ENCODE measurements around the gene HCN3.

HCN3 gene

DNA sequence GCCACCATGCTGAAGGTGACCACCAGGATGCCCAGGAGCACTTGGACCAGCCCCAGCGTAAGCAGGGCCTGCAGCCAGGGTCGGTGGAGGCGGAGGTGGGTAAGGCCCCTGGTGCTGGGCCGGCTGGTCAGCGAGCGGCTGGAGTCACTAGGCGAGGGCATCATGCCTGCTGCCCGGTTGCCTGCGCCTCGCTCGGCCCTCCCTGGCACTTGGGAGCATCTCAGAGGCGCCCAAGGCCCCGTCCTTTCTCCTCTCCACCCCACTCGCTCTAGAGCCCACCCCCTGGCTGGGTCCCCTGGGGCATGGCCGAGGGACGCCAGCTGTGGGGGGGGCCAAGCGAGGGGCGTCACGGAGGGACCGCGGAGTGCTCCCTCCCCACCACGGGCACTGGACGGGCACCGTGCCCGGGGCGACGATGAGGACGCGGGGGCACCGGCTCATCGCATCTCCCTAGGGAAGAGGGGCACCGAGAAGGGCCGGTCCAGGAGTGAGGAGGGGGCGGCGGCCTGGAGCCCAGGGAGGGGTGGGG lies 22.5 kb upstream of the HCN3 start:
- DNase-seq, result peak; percentile 64

DNA sequence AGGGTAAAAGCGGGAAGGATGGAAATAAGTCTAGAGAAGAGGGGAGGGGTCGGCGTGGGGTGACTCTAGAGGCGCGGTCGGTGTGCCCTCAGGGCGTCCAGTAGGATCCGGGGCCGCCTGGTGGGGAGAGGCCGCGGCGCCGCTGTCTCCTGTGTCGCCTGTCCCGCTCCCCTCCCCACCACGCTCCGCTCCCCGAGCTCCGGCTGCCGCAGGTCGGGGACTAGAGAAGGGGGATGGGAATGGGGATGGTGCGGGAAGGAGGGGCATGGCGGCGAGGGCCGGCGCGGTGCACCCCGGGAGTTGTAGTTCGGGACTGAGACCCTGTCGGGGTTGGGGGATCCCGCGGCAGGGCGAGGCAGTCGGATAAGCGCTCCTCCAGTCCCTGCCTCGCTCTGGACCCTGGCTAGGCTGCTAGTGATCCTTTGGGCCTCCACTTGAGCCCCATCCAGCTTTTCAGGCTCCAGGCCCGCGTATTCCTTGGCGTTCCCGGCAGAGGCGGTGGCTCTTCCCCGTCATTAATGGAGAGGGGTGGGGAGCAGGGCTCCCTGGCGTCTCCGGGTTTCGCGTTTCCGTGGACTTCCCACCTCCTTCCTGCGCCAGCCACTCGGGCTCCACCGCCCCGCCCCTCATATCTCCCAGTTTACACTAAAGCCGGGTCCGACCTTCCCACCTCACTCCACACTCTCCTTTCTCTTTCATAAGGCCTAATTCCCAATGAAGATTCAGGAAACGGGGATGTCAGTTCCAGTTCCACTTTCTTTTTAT lies 21.8 kb upstream of the HCN3 start, which contains the start of gene ENTREP3:
Gene ENTREP3 (minus strand): TSS at position 241 of the 765 bp plus-strand sequence. CDS start 606 bp downstream, outside the sequence.
- peak; percentile 96 for DNase-seq

DNA sequence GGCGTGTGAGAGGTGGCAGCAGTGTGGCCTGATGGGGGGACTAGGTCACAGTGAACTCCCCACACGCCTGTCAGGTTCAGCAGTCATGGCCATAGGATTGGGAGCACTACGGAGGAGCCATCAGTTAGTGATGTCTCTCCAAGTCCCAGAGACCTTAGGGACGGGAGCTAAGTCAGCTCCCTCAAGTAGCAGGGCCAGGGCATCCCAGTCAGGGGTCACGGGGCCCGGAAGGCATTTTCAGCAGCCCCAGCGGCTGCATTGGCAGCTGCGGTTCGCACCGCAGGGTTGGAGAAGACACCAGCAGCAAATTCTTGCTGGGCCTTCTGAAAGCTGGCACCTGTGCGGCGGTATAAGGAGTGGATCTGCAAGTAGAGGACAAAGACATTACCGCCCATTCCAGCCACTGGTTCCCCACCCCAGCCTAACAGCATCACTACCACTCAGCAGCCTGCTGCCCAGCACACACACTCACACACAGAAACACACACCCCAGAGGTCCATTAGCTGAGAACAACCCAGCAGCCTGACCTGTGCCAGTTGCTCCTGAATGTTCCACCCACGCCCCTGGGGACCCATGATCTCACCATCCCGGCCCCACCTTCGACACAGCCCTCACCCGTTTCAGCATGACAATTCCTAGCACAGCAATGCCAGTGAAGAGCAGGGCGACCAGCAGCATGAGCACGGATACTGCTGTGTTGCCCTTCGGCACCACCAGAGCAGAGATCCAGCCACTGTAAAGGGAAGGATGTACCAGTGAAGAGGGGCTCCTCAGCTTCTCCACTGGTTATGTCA lies 21.0 kb upstream of the HCN3 start:
- DNase-seq, result no peak

DNA sequence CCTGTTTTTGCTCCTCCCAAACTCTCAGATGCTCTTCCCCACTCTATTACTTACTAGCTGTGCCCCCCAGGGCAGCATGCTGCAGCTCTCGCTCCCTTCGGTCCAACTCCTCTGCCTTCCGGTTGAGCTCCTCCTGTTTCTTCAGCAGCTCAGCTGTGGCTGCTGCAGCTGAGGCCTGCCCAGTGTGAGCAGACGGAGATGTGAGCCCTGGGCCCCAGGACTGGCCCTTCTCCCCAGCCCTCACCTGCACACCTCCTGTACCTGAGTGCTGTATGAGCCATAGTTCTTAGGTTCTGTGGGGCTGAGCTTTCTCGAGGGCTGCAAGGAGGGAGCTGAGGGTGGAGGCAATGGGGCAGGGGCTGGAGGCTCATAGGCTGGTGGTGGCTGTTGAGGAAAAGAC lies 17.0 kb upstream of the HCN3 start:
- no peak for DNase-seq

DNA sequence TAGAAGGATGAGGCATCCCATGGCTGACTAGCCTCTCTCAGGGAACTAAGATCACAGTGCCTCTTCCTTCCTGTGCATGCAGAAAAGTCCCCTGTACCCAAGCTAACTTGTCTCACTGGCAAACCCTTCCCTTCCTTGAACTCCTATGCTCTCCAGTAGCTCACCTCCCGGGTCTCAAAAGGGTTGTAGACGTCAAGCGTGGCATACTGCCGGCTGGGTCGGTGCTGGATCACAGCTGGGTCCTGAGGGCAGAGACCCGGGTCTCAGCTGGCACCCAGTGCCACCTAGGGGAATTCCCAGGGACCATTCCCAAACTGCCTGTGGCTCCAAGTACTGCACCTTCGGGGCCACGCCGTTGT lies 15.8 kb upstream of the HCN3 start:
- no peak for DNase-seq

DNA sequence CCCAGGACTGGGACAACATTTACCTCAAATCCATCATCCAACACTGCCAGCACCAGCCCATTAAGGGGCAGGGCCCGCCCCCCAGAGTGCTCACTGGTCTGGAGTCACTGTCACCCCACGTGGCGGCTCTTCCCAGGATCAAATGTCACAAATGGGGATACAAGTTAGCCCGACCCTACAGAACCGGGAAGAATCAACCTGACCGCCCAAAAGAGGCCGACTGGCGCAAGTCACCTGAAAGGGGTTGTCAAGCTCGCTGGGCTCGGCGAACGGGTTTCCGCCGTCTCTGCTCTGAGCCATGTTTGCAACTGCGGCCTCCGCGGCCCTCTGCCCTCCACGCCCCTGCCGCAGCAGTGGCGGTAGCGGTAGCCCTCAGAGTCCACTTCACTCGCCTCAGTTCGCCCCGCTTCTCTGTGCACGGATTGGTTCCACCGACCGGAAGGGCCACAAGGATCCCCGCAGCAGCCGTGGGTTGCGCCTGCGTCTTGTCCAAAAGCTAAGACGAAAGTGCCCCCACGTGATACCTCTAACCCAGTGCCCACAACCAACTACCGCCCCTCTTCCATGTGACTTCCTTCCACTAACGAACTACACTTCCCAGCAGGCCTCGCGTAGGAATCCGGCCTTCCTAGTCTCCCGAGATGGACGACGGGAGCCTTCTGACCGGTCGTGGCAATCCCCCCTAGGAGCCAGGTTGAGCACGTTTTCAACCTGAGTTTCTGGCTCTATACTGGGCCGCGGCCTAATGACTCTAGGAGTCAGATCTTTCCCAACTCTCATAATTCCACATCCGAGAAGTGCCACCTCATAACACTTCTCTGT lies 15.2 kb upstream of the HCN3 start, which contains the start of gene SCAMP3:
Gene SCAMP3 (minus strand): TSS at position 509 of the 822 bp plus-strand sequence. CDS start 209 bp downstream, at position 300.
- peak; percentile 94 for DNase-seq

DNA sequence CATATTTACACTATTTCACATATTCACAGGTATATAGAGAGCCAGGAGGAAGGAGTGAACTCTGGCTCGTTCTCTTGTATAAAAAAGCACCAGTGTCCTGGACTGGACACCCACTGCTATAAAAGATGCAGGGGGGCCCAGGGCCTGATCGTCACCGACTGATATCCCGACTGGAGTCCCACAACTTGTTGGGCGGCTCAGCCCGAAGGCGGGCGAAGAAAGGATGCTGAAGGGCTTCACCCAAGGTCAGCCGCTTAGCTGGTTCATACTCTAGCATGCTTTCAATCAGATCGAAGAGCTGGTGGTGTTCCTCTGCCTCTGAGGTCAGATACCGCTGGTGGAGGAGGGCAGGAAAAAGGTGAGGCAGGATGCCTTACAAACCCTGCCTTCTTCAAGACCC lies 14.2 kb upstream of the HCN3 start:
- DNase-seq, result no peak

DNA sequence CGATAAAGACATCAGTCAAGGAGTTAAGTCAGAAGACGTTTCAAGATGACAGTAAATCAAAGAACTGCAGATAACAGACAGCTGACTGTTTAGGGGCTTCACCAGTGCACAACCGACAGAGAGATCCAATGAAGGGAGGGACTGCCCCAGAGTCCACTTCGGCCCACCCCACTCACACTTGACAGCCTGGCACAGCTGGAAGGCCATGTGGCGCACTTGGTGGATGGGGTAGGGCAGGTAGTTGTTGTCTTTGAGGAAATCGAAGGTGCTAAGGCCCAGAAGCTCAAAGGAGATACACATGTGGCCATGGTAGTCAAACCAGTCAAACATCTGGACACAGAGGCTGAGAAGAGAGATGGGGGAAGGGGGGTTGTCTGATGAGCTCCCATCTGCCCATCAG lies 10.7 kb upstream of the HCN3 start:
- no peak for DNase-seq

DNA sequence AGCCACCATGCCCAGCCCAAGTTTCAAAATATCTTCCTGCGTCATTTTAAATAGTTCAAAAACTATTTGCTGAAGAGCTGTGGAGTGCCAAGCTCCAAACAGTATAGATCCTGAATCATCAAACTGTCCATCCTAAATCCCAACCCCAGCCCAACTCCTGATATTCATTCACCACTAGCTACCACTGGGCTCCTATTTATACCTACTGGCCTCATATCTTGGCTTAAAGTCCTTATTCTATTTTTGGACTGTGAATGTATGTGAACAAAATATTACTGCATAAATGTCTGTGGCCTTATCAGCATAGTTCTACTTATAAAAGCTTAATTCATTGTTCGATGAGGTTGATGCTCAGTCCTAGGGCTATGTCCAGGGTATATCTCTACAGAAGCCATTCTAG lies 9.9 kb upstream of the HCN3 start:
- no peak for DNase-seq

DNA sequence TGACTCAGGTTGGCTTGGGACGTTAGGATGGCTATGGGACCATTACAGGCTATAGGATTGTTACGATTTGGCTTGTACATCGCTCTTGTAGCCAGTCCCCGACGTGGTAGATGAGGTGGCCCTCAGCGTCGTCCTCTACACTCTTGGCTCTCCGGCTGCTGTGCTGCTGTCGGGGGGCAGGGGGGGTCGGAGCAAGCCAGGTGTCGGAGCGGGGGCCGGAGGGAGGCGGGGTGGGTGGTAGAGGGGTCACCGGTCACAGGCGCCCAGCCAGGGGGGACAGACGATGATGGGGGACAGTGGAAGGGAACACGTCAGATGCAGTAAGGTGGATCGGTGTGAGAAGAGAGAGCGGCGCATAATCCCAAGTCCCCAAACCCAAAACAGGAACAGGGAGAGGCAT lies 8.6 kb upstream of the HCN3 start:
- DNase-seq, result no peak

DNA sequence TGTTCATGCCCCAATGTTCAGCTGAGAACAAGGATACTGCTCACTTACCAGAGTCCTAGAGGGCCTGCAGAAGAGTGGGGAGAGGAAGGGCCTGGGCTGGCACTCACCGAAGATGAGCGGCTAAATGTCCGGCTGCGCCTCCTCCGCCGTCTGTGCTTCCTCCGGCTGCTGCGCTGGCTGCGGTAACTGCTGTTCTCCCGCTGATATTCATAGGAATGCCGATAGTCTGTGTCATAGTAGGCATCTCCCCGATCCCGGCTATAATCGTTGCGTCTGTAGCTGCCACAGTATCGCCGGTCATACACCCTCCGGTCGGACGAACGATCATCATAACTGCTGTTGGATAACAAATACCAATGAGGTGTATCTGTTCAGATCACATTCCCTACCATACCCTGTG lies 7.9 kb upstream of the HCN3 start:
- no peak for DNase-seq

DNA sequence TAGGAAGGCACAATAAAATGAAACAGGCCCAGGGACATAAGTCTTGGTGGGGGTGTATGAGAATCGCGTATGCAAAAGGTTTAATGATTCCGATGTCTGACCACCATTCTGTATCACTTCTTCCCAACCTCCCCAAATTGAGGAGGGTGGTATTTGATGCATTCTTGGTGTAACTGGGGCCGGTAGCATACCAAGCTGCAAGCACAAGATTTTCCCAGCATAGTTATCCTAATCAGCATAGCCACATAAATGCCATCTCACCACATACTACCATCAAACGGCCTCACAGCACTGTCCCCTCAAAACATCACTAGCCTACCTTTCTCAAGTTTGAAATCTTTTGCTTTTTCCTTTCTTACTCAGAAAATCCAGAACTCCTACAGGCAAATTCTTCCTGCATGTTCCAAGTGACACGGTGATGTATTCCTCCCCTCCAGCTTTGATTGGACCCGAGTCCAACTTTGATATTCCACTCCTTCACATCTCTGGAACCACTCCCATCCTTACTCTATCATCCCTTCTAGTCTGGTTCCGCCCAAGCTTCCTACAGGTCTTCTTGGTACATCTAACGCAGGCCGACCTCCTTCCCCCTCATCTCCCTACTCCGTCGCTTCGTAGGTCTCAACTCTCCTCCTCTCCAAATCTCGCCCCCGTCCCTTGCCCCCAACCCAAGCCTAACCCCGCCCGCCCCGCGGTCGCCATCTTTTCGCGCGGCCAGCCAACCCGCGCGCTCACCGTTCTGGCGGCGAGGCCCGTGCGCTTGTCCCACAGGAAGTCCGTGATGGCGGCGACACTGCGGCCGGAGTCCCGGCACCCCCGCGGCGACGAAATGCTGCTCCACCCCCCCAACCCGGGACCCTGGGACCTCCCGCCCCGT lies 4.6 kb upstream of the HCN3 start:
- no peak for DNase-seq

DNA sequence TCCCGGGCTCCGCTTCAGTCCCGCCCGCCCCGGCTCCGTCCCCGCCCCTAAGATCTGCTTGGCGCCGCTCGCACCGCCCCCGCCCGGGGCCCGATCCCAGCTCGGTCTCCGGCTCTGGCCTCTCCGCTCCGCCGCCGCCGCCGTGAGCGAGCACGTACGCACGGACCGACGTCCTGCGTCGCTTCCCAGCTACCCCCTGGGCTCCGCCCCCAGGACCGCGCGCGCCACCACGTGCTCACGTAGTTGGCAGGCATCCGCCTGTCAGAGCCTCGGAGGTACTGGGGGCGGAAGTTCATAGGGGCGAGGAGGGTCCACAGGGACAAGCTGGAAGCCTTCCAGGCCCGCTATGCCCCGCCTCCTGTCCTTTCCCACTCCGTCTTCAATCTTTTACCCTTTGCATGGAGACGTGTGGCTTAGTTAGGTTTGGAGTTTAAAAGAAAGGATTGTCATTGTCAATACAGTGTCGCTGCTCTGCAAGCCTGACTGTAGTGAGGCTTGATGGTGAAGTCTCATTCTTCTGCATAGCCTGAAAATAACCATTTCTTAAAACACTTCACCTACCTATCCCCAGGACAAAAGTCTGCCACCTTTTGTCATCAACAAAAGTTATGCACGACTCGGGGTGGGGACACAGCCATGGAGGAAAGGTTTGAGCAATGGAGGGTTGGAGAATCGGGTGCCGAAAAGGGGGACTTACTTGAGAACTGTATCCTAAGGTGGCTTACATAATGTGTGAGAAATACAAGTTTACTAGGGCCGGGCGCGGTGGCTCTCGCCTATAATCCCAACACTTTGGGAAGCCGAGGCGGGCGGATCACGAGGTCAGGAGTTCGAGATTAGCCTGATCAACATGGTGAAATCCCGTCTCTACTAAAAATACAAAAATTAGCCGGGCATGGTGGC lies 3.7 kb upstream of the HCN3 start, which contains the start of gene CLK2:
Gene CLK2 (minus strand): TSS at position 162 of the 903 bp plus-strand sequence. CDS start 2,527 bp downstream, outside the sequence.
- DNase-seq, result peak; percentile 93

DNA sequence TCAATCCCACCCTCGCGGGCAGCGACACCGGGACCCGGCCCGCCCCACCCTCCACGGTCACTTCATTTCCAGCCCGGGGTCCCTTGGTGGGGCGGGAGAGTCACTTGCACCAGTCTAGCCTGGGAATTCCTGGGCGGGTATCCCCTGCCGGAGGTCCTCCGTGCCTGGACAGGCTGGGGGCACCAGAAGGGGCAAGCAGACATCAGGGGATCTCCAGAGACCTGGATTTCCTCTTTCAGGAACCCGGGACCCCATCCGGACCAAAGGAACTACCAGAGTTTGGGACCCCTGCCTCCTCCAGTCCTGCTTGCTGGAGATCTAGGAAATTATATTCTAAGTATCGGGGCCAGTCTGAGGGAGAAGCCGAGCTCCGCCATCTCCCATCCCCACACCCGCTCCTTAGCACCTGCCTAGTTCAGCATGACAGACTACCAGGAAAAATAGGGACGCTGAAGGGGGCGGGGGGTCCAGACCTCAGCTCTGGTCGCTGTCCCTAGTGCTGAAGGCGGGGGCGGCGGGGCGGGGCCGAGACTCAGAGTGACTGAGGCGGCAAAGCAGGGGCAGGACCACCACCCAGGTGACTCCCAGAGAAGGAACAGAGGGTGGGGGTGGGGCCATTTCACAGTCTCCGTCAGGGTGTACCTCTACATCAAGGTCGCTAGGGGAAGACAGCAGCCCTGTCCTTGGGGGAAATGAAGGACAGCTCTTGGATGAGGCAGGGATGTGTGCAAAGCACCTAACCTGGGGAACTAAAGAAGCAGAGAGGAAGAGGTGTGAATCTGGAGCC lies 832 bp downstream of the HCN3 start:
- DNase-seq, result peak; percentile 74

DNA sequence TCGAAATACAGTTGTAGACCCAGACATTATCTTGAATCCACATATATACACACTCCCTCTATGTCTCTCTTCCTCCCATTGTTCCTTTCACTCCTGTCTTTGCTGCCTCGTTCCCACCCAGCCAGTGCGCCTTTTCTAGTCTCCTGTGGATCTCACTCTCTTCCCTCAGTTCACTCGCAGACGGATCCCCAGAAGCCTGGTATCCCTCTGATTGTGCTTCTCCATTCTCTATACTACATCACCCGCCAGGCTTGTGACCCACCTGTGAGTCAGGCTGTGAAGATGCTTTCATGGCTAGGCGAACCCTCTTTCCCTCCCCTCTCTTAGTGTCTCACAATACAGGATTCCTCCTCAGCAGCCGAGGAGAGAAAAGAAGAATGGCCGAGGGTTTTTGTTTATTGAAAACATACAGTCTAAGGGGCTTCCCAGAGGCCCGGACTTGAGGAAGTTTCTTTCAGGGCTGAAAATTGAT lies 1.5 kb downstream of the HCN3 start:
- no peak for DNase-seq

DNA sequence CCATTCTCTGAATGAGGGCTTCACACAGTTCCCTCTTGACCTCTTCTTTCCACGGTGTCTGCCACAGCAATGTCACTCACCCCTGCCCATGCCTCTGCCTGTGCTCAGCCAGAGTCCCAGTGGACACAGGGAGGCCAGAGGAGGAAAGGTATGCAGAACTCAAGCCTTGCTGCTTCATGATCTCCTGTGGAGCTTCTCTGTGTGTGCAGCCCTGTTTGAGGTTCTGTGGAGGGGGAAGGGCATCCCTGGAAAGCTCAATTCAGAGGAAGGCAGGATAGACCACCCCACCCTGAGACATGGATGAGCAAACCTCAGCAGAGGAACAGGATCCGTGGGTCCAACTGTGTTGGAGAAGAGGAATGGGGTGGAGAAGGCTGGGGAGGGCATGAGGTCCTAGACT lies 2.0 kb downstream of the HCN3 start:
- no peak for DNase-seq

DNA sequence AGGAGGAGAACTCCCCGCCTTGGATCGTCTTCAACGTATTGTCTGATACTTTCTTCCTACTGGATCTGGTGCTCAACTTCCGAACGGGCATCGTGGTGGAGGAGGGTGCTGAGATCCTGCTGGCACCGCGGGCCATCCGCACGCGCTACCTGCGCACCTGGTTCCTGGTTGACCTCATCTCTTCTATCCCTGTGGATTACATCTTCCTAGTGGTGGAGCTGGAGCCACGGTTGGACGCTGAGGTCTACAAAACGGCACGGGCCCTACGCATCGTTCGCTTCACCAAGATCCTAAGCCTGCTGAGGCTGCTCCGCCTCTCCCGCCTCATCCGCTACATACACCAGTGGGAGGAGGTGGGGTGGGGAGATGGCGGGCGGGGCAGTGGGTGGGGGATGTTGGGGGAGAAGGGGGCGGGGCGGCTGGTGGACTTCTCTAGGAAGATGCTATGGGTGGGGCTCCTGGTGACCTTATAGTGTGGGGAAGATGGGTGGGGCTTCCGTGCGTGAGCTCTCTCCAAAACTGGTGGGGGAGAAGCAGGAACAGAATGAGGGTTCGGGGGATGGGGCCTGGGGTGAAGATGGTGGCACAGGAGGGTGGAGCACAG lies 5.3 kb downstream of the HCN3 start:
- no peak for DNase-seq

DNA sequence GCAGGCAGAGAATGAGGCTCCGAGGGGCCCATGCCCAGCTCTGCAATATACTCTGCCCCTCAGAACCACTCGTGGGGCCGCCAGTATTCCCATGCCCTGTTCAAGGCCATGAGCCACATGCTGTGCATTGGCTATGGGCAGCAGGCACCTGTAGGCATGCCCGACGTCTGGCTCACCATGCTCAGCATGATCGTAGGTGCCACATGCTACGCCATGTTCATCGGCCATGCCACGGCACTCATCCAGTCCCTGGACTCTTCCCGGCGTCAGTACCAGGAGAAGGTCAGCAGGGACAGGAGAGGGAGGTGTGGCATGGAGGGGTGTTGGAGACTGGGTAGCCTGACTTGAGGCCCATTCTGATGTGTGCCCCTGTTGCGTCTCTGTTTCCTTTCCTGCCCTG lies 7.2 kb downstream of the HCN3 start:
- DNase-seq, result no peak

DNA sequence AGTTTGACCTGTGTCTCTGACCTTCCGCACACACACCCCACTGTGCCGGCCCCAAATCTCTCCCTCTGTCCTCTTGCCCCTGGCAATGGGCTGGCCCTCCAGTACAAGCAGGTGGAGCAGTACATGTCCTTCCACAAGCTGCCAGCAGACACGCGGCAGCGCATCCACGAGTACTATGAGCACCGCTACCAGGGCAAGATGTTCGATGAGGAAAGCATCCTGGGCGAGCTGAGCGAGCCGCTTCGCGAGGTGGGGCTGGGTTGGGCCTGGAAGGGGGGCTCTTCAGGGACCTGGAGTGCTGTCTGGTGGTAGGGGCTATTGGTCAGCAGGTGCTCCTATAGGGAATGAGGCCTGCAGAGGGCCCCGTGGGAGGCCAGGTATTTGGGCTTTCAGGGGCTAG lies 7.8 kb downstream of the HCN3 start:
- no peak for DNase-seq

Measured in retina (tissue), 1 donor.